COLO829 (cell line): Measurements from ENCODE around the gene RPL38.

Experiments
- DNase-seq: peaks from one replicate; pipeline ENCODE4 v3.0.0; 2012; ENCODE audit warnings: low spot score

The RPL38 gene

DNA sequence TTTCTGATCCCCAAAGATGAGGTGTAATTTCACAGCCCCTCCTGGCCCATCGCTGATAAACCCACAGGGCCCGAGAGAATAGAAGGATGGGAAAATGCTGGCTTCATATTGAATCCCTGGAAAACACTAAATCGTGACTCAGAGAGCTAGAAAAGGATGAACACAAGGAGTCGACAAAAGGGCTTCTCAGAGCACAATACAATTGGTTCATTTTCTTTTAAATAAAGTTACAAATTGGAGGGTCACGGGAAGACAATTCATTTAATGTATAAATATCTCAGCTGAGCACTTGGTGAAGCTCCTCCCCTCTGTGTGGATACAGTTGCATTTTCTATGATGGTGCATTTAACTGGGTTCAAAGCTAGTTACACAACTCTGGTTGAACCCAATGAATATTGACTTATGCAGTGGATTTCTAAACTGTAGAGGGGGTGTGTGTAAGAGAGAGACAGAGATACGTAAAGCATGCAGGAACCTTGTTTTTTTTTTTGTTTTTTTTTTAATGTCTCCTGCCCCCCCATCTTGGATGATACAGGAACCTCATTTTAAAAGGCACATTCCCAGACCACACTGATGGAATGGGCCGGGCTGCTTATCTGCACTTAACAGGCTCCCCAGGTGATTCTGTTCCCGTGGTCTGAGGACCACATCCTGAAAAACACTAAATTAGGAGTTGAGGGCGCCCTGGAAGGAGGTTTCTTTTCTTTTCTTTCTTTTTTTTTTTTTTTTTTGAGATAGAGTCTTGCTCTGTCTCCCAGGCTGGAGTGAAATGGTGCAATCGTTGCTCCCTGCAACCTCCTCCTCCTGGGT lies 24.0 kb downstream of the RPL38 start:
- peak; percentile 85 for DNase-seq

DNA sequence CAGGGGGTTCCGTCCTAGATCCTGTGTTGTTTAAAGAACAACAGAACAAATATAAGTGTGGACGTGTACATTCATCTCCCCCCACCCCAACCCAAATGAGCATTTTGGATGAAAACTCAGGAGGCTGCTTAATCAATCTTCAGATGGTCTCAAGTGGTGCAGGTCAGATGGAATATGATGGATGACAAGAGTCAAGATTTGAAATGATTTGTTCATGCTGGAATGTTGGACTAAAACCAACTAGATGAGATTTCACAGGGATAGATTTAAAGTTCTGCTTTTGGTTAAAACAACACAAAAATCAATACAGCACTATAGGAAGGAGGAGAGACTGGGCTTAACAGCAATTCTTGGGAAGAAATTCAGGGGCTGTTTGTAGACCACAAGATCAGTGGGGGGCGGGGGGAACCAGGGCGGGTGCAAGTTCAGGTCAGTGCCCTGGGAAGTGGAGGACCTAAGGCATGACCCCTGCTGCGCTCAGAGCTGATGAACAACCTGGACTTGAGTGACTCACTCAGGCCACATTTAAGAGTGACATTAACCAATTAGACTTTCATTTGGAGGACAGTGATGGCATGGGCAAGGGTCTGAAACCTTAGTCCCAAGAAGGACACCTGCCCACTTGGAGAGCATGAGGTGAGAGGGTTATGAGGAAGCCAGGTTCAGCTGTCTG lies 25.0 kb downstream of the RPL38 start:
- no peak for DNase-seq

DNA sequence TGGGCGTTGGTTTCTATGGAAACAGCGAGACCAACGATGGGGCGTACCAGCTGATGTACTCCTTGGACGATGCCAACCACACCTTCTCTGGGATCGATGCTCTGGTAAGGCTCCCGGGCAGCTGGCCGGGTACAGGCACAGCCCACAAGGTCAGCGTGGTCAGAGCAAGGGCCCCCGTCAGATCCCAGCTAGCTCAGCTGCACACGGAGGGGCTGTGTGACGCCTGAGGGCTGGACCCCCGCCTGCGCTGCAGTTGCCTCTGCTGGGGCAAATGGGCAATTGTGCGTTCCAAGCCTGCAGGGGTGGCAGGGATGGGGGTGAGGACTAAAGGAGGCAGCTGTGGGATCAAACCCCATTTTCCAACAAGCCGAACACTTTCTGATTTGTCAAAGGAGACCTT lies 27.4 kb downstream of the RPL38 start:
- DNase-seq, result no peak

DNA sequence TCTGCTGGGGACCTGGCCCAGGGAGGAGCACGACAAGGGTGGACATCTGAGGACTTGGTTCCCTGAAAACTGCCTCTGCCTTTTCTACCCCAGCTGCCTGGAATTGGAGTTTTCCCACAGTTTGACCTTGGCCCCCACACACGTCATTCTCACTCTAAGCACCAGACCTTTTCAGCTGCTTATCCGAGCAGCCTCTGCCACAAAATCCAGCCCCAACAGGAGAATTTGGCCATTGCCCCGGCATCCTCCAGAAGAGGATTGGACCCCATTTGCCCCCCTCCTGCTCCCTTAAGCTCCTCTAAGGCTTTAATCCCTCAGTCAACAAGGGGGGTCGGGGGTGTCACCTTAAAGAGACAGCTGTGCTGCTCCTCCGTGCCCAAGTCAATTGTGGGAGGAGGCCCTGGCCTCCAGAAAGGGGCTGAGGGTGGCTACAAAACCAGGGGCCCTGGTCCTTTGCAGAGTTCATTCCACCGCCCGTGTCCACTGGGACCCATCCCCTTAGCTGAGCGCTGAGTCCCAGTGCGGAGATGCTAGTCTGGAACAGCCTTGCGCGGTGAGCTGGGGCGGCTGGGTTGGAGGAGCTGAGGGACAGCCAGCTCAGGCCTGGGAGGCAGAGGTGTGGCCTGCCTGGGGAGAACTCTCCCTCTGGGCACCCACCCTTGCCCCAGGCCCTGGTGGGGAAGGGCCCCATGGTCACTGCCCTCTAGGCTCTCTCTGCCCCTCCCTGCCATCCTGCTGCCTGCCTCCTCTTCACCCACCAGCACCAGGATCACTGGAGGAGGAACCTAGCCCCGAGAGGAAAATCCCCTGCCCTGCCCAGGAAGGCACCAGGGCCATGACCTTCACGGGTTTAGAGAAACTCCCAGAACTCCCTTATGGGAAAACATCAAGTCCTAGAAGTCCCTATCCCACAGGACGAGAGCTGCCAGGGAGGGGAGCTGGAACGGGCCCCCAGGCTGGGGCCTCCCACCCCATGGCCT lies 28.7 kb downstream of the RPL38 start:
- DNase-seq, result no peak

DNA sequence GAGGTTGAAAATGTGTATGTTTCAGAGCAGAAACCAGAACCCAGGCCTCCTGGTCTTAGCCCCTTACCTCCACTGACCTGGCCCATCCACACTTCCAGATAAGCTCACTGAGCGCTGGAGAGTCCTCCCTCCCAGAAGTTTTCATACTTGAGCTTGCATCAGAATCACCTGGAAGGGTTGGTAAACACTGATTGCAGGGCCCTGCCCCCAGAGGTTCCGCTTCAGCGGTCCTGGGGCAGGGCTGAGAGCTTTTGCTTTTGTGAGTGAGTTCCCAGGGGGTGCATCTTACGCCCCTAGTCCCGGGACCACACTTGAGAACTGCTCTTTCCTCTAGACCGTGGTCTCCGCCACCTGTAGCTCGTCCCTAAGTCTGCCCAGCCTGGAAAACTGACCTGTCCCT lies 30.5 kb downstream of the RPL38 start:
- no peak for DNase-seq

DNA sequence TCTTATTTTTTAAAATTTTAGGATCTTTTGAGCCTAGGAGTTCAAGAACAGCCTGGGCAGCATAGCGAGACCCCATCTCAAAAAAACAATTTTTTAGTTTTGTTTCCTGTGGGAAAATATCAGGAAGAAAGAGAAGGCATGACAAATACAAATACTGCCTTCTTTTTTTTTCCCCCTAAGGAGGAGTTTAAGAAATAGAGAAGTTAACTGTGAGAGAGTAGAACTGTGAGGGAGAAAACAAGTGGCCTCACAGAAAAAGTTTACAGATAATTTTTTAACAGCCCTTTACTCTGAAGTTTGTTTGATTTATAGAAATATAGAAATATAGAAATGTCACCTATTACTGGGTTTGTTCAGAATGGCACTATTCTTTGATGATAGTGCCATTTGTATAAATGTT lies 31.0 kb downstream of the RPL38 start:
- DNase-seq, result no peak

DNA sequence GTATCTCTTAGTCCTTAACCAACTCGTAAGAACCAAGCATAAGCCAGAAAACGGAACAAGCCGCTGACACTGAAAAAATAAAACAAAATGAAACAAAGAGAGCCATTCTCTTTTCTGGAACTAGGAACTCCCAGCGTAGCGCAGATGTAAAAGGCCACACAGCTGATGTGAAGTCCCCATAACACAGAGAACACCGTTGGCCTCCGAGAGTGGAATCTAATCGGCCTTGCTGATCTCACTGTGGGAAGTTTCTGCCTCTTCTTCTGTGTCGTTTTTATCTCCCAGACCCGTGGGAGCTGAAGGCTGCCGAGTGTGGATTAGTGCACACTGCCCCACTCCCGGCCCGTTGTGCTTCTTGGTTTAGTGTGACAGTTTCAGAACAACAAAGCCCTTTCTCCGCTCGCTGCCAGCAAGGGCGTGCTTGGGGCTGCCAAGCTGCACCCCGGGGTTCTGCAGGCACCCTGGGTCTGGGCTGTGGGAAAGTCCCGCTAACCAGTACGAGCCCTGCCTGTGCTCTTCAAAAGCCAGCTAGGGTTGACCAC lies 31.6 kb downstream of the RPL38 start:
- DNase-seq, result peak; percentile 50

DNA sequence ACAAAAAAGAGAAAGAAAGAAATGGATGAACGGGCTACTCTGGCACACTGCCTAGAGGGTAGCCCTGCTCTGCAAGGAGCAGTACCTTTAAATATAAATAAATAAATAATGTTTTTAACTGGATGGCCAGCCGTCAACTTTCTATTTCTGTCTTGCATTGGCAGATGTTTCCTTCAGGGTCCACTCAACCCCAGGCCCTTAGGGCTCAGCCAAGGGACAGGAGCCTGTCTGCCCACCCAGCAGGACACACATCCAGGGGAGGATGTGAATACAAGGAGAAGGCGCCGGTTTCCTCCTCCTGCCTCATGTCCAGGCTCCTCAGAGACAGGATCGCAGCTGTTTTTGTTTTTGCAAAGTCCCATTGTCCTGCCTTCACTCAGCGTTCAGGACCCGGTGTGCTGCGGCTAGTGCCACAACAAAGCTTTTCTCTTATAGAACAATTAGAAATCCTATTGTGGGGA lies 32.5 kb downstream of the RPL38 start:
- DNase-seq, result no peak

DNA sequence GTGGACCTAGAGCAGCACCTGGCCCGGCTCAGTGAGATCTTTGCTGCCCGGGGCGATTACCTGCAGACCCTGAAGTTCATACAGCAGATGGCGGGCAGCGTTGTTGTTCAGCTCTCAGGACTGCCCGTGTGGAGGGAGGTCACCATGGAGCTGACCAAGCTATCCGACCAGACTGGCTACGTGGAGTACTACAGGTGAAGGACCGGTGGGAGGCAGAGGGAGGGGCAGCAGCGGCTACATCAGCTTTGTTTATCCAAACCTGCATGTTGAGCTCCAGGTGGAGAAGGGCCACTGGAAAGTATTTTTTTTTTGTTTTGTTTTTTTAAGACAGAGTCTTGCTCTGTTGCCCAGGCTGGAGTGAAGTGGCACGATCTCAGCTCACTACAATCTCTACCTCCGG lies 33.8 kb downstream of the RPL38 start:
- no peak for DNase-seq

DNA sequence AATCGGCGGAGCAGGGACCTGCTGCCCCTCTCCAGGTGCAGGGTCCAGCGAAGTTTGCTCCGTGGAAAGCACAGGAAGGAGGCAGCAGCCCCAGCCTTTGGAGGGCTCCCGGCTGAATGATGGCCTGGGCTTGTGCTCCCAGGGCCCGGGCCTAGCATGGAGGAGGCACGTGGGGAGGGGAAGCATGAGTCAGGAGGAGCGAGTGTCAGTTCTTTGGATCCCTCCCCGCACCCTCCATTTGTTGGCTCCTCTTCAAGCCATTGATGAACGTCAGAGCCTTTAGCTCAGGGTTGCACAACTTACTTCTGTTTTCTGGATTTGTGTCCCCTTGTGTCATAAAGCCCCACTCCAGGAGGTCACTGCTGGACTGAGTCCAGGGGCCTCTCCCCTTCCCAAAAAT lies 35.7 kb downstream of the RPL38 start:
- no peak for DNase-seq

DNA sequence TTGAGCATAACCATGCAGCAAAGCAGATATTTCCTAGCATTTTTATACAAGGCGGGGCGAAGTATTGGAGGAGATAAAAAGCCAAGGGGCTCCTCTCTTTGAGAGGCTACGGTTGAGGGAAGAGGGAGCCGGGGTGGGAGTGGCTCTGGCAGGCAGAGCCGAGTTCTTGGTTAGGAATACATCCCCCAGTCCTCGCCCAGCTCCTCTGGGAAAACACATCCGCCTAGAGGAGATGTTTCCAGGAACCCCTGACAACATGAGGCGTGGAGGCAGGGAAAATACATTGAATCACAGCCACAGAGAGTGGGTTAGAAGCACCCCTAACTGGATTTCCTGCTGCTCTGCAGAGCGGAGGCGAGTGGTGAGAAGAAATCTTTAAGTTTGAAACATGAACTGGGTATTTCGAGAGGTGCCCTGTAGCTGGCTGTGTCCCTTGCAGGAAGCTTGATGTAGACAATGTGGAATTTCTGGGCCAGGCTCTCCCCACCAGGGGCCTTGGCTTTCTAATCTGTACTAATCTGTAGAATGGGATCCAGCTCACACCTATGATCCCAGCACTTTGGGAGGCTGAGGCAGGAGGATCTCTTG lies 37.2 kb downstream of the RPL38 start:
- DNase-seq, result no peak

DNA sequence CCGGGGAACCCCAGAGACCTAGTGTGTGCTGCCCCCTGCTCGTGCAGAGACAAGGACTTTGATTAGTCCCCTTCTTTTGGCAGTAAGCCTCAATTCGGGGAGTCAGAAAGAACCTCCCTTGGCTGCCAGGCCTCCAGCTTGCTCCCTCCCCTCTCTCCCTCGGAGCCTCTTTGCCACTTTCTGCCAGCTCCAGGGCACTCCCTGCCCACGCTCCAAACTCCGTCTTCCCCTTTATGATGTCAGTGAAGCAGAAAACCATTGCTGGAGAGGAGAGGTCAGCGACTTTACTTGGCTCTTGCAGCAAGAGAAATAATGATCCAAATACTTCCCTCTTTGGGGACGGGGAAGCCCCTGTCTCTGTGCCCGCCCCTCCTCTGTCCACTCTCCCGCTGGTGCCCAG lies 38.0 kb downstream of the RPL38 start:
- DNase-seq, result no peak

DNA sequence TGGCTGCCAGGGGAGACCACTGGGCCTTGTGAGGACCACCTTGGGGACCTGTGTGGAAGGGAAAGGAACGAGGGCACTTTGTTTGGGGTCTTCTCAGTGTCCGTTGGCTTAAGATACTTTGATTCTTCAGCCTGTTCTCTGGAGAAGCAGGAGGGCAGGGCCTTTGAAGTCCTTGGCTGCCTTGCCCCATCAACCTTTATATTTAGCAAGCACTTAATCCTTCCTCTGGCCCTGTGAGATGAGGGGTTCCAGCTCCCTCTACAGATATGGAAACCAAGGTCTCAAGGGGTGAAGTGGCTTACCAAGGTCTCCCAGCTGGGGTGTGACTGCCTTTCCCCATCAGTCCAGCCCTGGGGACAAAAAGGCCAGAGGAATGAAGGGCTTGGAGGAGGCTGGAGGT lies 38.4 kb downstream of the RPL38 start:
- no peak for DNase-seq

DNA sequence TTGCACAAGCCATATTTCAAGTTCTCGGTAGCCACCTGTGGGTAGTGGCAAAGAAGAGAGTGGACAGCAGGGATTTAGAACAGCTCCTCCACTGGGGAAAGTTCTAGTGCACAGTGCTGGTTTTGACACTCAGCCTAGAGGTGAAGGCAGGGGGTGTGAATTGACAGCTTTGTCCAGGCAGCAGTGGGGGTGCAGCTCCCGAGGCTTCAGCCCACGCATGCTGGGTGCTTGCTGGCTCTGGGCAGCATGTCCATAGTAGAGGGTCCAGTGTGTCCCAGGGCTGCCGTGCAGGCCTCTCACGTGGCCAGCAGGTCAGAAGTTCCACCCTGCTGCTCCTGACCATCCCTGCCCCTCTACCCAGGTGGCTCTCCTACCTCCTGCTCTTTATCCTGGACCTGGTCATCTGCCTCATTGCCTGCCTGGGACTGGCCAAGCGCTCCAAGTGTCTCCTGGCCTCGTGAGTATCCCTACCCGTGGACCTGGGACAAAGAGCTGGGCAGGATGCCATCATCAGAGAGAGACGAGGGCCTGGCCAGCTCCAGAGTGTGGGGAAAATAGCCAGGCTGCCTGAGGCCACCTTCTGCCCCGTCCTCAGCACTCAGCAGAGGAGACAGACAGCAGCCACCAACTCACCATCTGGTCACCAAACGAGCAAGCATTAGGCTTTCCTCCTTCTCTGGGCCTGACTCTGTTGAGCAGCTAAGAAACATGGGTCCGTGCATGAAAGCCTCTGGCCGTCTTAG lies 39.7 kb downstream of the RPL38 start:
- no peak for DNase-seq

DNA sequence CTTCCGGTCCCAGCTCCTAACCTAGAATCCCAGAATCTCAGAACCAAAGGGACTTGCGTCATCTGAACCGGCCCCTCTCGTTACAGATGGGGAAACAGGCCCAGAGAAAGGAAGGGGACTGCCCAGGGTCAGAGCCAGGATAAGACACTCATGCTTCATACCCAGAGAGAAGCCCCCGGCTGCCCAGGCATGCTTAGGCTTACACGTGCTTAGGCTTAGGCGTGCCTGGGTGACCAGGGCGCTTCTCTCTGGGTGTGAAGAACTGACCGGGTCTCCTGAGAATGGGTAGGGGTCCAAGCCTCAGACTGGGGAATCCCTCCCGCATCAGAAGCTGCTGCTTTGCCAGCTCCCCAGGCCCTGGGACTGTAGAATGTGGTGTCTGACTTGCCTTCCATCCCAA lies 40.6 kb downstream of the RPL38 start:
- DNase-seq, result no peak

DNA sequence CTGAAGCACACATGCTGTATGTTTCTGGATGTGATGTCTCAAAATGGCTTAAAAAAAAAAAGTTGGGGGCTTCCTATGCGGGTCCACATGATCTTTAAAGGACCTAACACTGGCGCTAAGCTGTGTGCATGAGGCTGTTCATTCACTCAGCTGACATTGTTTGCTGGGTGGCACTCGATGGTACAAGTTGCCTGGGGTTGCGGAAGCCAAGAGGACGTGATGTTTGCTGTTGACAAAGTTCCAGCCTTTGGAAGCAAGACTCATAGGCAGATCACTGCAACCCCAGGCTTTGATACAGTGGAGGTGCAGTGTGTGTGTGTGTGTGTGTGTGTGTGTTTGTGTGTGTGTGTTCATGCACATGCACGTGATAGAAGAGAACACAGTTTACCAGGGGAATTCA lies 41.1 kb downstream of the RPL38 start:
- no peak for DNase-seq

DNA sequence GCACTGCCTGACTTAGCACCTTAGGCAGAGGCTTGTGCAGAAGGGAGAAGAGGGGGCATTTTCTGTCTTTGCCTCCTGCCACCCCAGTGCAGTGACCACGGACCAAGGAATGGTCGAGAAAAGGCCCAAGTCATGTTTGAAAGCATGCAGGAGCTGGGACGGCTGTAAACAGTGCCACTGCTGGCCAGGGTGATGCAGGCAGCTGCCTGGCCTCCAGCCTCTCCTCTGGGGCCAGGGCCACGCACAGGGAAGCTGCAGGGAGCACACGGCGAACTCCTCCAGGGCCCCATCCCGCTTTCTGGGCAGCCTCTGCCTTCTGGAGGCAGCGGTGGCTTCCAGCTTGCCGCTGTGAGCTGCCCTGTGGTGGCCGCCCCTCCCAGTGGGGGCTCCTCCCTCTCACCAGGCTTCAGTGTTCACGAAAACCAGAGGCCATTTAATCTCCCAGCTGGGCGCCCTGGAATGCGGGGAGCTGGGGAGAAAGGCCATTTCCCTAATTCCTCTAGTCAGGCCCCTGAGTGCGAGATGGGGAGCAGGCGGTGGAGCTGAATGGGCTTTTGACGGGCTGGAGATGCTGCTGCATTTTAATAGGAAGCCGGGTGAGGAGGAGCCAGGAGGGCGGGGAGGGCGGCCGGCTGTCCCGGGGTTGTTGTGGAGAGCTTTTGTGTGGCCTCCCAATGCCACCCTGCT lies 41.8 kb downstream of the RPL38 start:
- no peak for DNase-seq

DNA sequence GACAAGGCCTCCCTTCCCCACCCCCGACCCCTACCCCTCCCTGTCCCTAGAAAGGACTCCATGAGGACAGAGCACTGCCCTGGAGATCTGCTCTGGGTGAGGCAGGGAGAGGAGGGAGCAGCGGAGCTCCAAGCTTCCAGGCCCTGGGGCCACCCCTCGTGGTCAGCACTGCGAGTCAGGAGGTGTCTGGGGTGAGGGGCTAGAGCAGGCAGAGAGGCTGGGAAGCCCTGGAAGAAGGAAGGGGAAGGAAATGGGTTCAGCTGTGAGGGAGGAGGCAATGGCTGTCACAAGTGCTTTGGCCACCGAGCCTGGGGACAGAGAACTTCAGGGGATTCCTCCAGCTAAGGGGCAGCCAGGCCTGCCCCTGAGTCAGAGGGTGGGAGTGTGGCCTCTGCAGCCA lies 42.4 kb downstream of the RPL38 start:
- DNase-seq, result no peak

DNA sequence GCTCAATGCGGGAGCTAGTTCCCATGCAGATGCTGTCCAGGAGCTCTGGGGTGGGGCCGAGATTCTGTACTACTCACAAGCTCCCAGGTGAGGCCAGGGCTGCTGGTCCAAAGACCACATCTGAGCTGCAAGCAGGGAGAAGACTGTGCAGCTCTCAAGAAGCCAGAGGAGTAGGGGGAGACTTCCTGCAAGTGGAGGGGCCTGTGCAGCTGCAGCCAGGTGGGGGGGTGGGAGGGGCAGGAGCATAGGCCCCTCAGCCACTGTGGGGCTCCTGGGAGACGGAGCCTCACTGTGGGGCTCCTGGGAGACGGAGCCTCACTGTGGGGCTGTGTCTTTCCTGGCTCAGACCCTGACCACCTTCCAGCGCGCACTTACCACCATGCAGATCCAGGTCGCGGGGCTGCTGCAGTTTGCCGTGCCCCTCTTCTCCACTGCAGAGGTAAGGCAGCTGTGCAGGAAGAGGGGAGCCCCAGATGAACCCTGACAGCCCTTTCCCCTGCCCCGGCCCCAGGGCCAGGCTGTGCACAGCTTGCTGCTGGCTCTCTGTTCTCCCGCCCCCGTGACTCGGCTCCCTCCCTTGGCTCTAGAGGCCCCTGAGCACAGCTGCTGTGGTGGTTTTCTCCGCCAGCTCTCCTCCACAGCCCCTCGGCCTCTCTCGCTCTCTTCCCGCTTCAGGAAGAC lies 46.3 kb downstream of the RPL38 start:
- DNase-seq, result no peak
